GM23248 (cell line): ENCODE results near the gene EPB41L4B. TPM values are rescaled to one million over a fixed set of nuclear protein-coding genes. Genes with fewer than 3 reads are reported as not detected.

Experiments
- DNase-seq: peaks from one replicate; pipeline ENCODE4 v3.0.0-alpha.2; 2015
- H2AFZ ChIP-seq: fragments of 200-600 bp; sonication (generic); 2 replicates; pipeline ENCODE4 v1.6.1; 2016; ENCODE audit warnings: antibody characterized with exemption
- H3F3A ChIP-seq: fragments of 200-600 bp; sonication (generic); 2 replicates; pipeline ENCODE4 v1.6.1; 2016; ENCODE audit warnings: mild to moderate bottlenecking, antibody characterized with exemption, mixed run types; ENCODE audit not compliant: insufficient read depth
- H3K27ac ChIP-seq: fragments of 200-600 bp; sonication (generic); 2 replicates; pipeline ENCODE4 v1.5.1; 2016; ENCODE audit warnings: mild to moderate bottlenecking
- H3K27me3 ChIP-seq: fragments of 200-600 bp; sonication (generic); replicated peaks from 2 replicates; pipeline ENCODE4 v1.6.1; 2016; ENCODE audit warnings: mild to moderate bottlenecking; ENCODE audit not compliant: insufficient read depth
- H3K36me3 ChIP-seq: fragments of 200-600 bp; sonication (generic); 2 replicates; pipeline ENCODE4 v1.6.1; 2016; ENCODE audit warnings: low read depth, mild to moderate bottlenecking
- H3K4me1 ChIP-seq: fragments of 200-600 bp; sonication (generic); 2 replicates; pipeline ENCODE4 v1.6.1; 2016; ENCODE audit warnings: mild to moderate bottlenecking; ENCODE audit not compliant: insufficient read depth
- H3K4me2 ChIP-seq: fragments of 200-600 bp; sonication (generic); one replicate; pipeline ENCODE4 v1.6.1; 2016; ENCODE audit warnings: mild to moderate bottlenecking; ENCODE audit not compliant: unreplicated experiment
- H3K4me3 ChIP-seq: fragments of 200-600 bp; sonication (generic); 2 replicates; pipeline ENCODE4 v1.5.1; 2016; ENCODE audit warnings: mild to moderate bottlenecking
- H3K79me2 ChIP-seq: fragments of 200-600 bp; sonication (generic); 2 replicates; pipeline ENCODE4 v1.6.1; 2016; ENCODE audit warnings: mild to moderate bottlenecking; ENCODE audit not compliant: insufficient read depth
- H3K9ac ChIP-seq: fragments of 200-600 bp; sonication (generic); 2 replicates; pipeline ENCODE4 v1.6.1; 2016; ENCODE audit warnings: mild to moderate bottlenecking
- H3K9me2 ChIP-seq: fragments of 200-600 bp; sonication (generic); 2 replicates; pipeline ENCODE4 v1.6.1; 2016; ENCODE audit warnings: mixed run types, mild to moderate bottlenecking, moderate library complexity; ENCODE audit not compliant: insufficient read depth
- H3K9me3 ChIP-seq: fragments of 200-600 bp; sonication (generic); one replicate; pipeline ENCODE4 v1.6.1; 2017; ENCODE audit warnings: low read depth
- H4K20me1 ChIP-seq: fragments of 200-600 bp; sonication (generic); 2 replicates; pipeline ENCODE4 v1.6.0; 2016; ENCODE audit not compliant: insufficient read depth
- EZH2 ChIP-seq: fragments of 200-600 bp; sonication (generic); IDR thresholded peaks from 2 replicates; pipeline ENCODE4 v1.6.1; 2018; ENCODE audit warnings: antibody characterized with exemption, mild to moderate bottlenecking; ENCODE audit not compliant: insufficient read depth, poor library complexity, severe bottlenecking
- EZH2phosphoT487 ChIP-seq: fragments of 200-600 bp; sonication (generic); IDR thresholded peaks from 2 replicates; pipeline ENCODE4 v1.6.1; 2018; ENCODE audit warnings: antibody characterized with exemption, moderate library complexity, mild to moderate bottlenecking, low read depth; ENCODE audit not compliant: insufficient read depth
- WGBS, 2 experiments: methylation state at CpG; one replicate each; pipeline ENCODE4 v1.1.6; 2015 to 2017; ENCODE audit warnings: low lambda C conversion rate in 2 of 2, low coverage in 1 of 2; ENCODE audit errors: missing lambda C conversion rate in 2 of 2; 5-methylcytosine and 5-hydroxymethylcytosine counted together
- in situ Hi-C: fragments of 300-500 bp; cut with MboI; formaldehyde crosslinking; loops from 2 replicates; pipeline ENCODE4 v1.15.0; 2020
- polyA plus RNA-seq: library from polyadenylated mRNA; unstranded; fragments of >200 nt; fragmentation: Nextera tagmentation; extraction: Ambion mirVana; gene quantifications from 2 replicates; pipeline ENCODE4 v1.2.1, GENCODE V29; 2016
- total RNA-seq: library from RNA; depleted of rRNA; stranded (reverse); fragments of >200 nt; shearing (Covaris generic); gene quantifications from 2 replicates; pipeline ENCODE4 v1.2.3, GENCODE V29; 2014

EPB41L4B gene
- total and polyA plus RNA-seq, 2 experiments from 2014 or later, result 0.33 to 0.76 TPM

GRCh38 chr9:109305801-109306200 is 15.1 kb downstream of the EPB41L4B start:
- no peaks in the 10 kb centered on the region for H3K9me3 ChIP-seq
- no peaks in the 10 kb centered on the region for H3K36me3 ChIP-seq
- H3K27ac ChIP-seq, result no peak overlapping the region
- no peak for DNase-seq
- no peaks in the 10 kb centered on the region for H3K79me2 ChIP-seq
- no peaks in the 10 kb centered on the region for H3K9me2 ChIP-seq
- no peaks in the 10 kb centered on the region for H3K27me3 ChIP-seq
- H4K20me1 ChIP-seq, result no peaks in the 10 kb centered on the region
- no peak overlapping the region for H3K9ac ChIP-seq
- TF ChIP-seq EZH2 (no peak), EZH2phosphoT487 (no peak)
- no peak overlapping the region for H3K4me3 ChIP-seq
- in situ Hi-C loops, result no loop called here
- H3K4me2 ChIP-seq, result no peak overlapping the region
- H3F3A ChIP-seq, result 0 out of 2 replicates have a peak, but pooled peaks cover 5% of the 10 kb centered on the region
- 93 to 95% methylated on average over 8 of the region's 8 CpGs for WGBS, 2 experiments
- peaks cover 13% of the 10 kb centered on the region for H3K4me1 ChIP-seq
- no peak overlapping the region for H2AFZ ChIP-seq

DNA sequence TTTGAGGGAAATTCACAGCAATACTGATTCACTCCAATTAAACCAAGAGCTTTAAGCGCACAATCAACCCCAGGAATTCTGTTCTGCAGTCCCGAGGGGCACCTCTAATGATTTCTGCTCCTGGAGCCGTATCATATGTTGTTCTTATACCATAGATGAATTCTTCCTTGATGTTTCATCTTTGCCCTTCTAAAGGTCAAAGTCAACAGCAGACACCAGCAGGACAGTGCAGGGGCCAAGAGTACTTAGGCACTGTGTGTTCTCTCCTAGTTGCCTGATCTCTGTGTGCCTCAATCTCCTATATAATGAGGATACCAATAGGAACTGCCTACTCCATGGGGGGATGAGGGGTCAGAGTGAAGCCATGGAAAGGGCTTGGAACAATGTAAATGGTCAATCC is 16.5 kb downstream of the EPB41L4B start:
- no peak overlapping the region for H3K27ac ChIP-seq
- H3K36me3 ChIP-seq, result no peaks in the 10 kb centered on the region
- in situ Hi-C loops, result no loop called here
- H3K4me1 ChIP-seq, result no peaks in the 10 kb centered on the region
- H3K9me3 ChIP-seq, result no peaks in the 10 kb centered on the region
- H3K4me2 ChIP-seq, result no peak overlapping the region
- no peak overlapping the region for H2AFZ ChIP-seq
- no peak overlapping the region for H3K9ac ChIP-seq
- H3F3A ChIP-seq, result no peaks in the 10 kb centered on the region
- no peak overlapping the region for H3K4me3 ChIP-seq
- TF ChIP-seq EZH2phosphoT487 (no peak), EZH2 (no peak)
- H3K79me2 ChIP-seq, result no peaks in the 10 kb centered on the region
- no peak for DNase-seq
- 68 to 80% methylated on average over 3 of the region's 3 CpGs for WGBS, 2 experiments
- H4K20me1 ChIP-seq, result no peaks in the 10 kb centered on the region
- no peaks in the 10 kb centered on the region for H3K9me2 ChIP-seq
- no peaks in the 10 kb centered on the region; the same call in 1 of the 2 replicates for H3K27me3 ChIP-seq

GRCh38 chr9:109303900-109304299 is 17.0 kb downstream of the EPB41L4B start:
- H3K9me2 ChIP-seq, result no peaks in the 10 kb centered on the region
- WGBS, 2 experiments, result 66 to 71% methylated on average over 2 of the region's 2 CpGs
- no peak for TF ChIP-seq EZH2phosphoT487
- no peak for TF ChIP-seq EZH2
- H3K9ac ChIP-seq, result no peak overlapping the region
- no peaks in the 10 kb centered on the region for H3F3A ChIP-seq
- no peak overlapping the region for H3K4me2 ChIP-seq
- no peaks in the 10 kb centered on the region for H3K4me1 ChIP-seq
- in situ Hi-C loops, result no loop called here
- DNase-seq, result no peak
- H3K4me3 ChIP-seq, result no peak overlapping the region
- H3K79me2 ChIP-seq, result no peaks in the 10 kb centered on the region
- H3K9me3 ChIP-seq, result no peaks in the 10 kb centered on the region
- H3K27ac ChIP-seq, result no peak overlapping the region
- H4K20me1 ChIP-seq, result no peaks in the 10 kb centered on the region
- H3K36me3 ChIP-seq, result no peaks in the 10 kb centered on the region
- H3K27me3 ChIP-seq, result no peaks in the 10 kb centered on the region; the same call in 1 of the 2 replicates
- no peak overlapping the region for H2AFZ ChIP-seq

DNA sequence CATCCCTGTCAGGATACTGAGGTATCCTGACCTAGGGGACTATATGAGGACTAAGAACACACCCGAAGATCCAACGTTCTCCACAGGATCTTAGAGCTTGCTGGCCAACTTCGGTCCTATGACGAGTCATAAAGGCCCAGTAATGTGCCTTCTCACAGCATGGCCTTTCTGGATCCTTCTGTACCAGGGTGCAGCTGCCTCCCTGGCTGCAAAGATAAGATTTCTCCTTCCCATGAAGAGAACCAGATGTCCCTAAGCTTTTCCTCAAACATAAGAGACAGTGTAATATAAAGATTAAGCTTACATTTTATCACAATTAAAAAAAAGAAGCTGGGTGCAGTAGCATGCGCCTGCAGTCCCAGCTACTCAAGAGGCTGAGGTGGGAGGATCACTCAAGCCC is 18.3 kb downstream of the EPB41L4B start:
- H3K9me3 ChIP-seq, result no peaks in the 10 kb centered on the region
- no peak overlapping the region for H2AFZ ChIP-seq
- no peak overlapping the region for H3K9ac ChIP-seq
- H3K27ac ChIP-seq, result no peak overlapping the region
- no peak for DNase-seq
- H3K4me1 ChIP-seq, result peaks cover 3% of the 10 kb centered on the region
- 73 to 76% methylated on average over 5 of the region's 5 CpGs for WGBS, 2 experiments
- no peaks in the 10 kb centered on the region for H3K36me3 ChIP-seq
- H3K27me3 ChIP-seq, result no peaks in the 10 kb centered on the region; the same call in 1 of the 2 replicates
- TF ChIP-seq EZH2phosphoT487 (no peak), EZH2 (no peak)
- no peaks in the 10 kb centered on the region for H4K20me1 ChIP-seq
- H3K4me3 ChIP-seq, result no peak overlapping the region
- peaks cover 2% of the 10 kb centered on the region; the same call in 1 of the 2 replicates for H3F3A ChIP-seq
- H3K79me2 ChIP-seq, result no peaks in the 10 kb centered on the region
- H3K9me2 ChIP-seq, result no peaks in the 10 kb centered on the region
- no peak overlapping the region for H3K4me2 ChIP-seq
- in situ Hi-C loops, result no loop called here

- no peak overlapping the region for H3K27ac ChIP-seq
- no peaks in the 10 kb centered on the region for H3K9me2 ChIP-seq
- H3K4me2 ChIP-seq, result no peak overlapping the region
- no peak overlapping the region for H2AFZ ChIP-seq
- 99 to 100% methylated on average over 2 of the region's 2 CpGs for WGBS, 2 experiments
- H3K9ac ChIP-seq, result no peak overlapping the region
- peaks cover 7% of the 10 kb centered on the region; the same call in 1 of the 2 replicates for H3F3A ChIP-seq
- H4K20me1 ChIP-seq, result no peaks in the 10 kb centered on the region
- no peak overlapping the region for H3K4me3 ChIP-seq
- no peaks in the 10 kb centered on the region for H3K9me3 ChIP-seq
- TF ChIP-seq EZH2, result no peak
- no peak for TF ChIP-seq EZH2phosphoT487
- H3K27me3 ChIP-seq, result peaks cover 8% of the 10 kb centered on the region; the same call in 1 of the 2 replicates
- no peaks in the 10 kb centered on the region for H3K36me3 ChIP-seq
- no peaks in the 10 kb centered on the region for H3K79me2 ChIP-seq
- in situ Hi-C loops, result no loop called here
- no peak for DNase-seq
- H3K4me1 ChIP-seq, result peaks cover 7% of the 10 kb centered on the region
These were observed 19.8 kb downstream of the EPB41L4B start for GRCh38 chr9:109301012-109301411.
